ENCODE data around the gene NAGS.

DNA sequence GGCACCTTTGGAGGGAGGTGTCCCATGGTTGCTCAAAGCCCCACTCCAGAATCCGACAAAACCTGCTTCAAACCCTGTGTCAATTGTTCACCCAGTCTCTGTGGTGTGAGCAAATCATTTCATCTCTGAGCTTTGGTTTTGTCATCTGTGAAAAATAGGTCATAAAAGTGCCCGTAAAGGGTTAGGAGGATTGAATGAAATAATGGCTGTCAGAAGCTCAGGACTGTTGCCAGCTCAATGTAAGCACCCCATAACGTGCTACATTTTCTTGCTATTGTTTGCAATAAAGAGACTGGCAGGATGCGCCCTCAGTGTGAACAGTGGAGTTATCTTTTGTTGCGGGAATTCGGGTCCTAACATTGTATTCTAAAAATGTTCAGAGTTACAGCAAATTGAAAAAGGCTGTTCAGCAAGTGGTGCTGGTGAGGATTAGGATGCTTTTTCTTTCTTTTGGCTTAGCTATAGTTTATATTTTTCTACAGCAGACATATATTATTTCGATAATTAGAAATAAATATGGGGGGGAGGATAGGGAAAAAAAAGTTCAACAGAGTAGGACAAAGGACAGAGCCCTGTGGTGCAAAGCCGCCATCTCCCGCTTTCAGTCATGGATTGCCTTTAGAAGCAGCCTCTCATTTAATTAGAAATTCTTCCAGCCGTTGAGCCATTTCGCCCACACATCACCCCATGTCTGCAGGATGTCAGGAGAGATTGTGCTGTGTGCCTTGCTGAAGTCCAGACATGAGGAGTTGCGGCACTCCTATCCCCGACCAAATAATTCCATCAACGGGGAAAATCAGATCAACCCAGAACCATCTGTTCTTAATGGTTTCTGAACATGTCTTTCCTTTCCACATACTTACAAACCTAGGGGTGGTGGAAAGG is 29.8 kb upstream of the NAGS start:
- TF ChIP-seq EZH2 (IDR thresholded peaks at IDR 0.05; ENCODE audit: low read length, missing control alignments) = no peak
- TF ChIP-seq, protein P1, sequence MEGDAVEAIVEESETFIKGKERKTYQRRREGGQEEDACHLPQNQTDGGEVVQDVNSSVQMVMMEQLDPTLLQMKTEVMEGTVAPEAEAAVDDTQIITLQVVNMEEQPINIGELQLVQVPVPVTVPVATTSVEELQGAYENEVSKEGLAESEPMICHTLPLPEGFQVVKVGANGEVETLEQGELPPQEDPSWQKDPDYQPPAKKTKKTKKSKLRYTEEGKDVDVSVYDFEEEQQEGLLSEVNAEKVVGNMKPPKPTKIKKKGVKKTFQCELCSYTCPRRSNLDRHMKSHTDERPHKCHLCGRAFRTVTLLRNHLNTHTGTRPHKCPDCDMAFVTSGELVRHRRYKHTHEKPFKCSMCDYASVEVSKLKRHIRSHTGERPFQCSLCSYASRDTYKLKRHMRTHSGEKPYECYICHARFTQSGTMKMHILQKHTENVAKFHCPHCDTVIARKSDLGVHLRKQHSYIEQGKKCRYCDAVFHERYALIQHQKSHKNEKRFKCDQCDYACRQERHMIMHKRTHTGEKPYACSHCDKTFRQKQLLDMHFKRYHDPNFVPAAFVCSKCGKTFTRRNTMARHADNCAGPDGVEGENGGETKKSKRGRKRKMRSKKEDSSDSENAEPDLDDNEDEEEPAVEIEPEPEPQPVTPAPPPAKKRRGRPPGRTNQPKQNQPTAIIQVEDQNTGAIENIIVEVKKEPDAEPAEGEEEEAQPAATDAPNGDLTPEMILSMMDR (conservative IDR thresholded peaks at IDR 0.05 in 1 of 2, IDR thresholded peaks at IDR 0.05 in 1 of 2; ENCODE audit: low read depth in 1 of 2, low read length in 2 of 2) = no peak
